Endothelial cell of umbilical vein (primary cell): Measurements from ENCODE around the gene ACAP2. TPM values are rescaled to one million over a fixed set of nuclear protein-coding genes. Genes with fewer than 3 reads are reported as not detected.

ENCODE experiments used
- BruUV-seq: library from RNA; stranded (reverse); fragments of 400-500 nt; replicated peaks from 2 replicates; lab custom pipeline; 2021; lab: Mats Ljungman, UMichigan
- CTCF ChIA-PET: fragments of 300-600, 350-600 bp; sonication (Branson Sonifier 250); formaldehyde crosslinking; loops from one replicate; lab custom pipeline; 2021; ENCODE audit warnings: antibody characterized with exemption, inconsistent platforms; lab: Charles Lee
- POLR2A ChIA-PET: fragments of 300-600, 350-600 bp; sonication (Branson Sonifier 250); formaldehyde crosslinking; loops from one replicate; lab custom pipeline; 2021; ENCODE audit warnings: antibody characterized with exemption, inconsistent platforms; lab: Charles Lee
- DNase-seq: peaks from one replicate; pipeline ENCODE4 v3.0.0-alpha.2; 2011; ENCODE audit warnings: low read depth, low spot score
- FAIRE-seq: peaks from 2 replicates; lab custom pipeline; 2011; peaks lifted over from hg19 to GRCh38; lab: Jason Lieb, UNC
- H2AFZ ChIP-seq: 2 replicates; pipeline ENCODE4 v1.6.0; 2012; ENCODE audit warnings: low read depth, low read length, control low read depth, inconsistent platforms
- H3K27ac ChIP-seq: 2 replicates; pipeline ENCODE4 v1.5.1; 2011; ENCODE audit warnings: low read depth, mild to moderate bottlenecking, control low read depth, low read length, moderate library complexity; ENCODE audit not compliant: insufficient read depth
- H3K27me3 ChIP-seq, 2 experiments: 2 replicates each; pipeline versions ENCODE4 v1.6.0 to v1.6.1; 2011; ENCODE audit warnings: low read length in 2 of 2, mixed read lengths in 1 of 2; ENCODE audit not compliant: control insufficient read depth in 2 of 2, insufficient read depth in 2 of 2
- H3K36me3 ChIP-seq, 2 experiments: 2 replicates in 1 of 2; 3 replicates in 1 of 2; pipeline ENCODE4 v1.5.1; 2011; ENCODE audit warnings: low read length in 2 of 2, mild to moderate bottlenecking in 1 of 2, moderate library complexity in 1 of 2; ENCODE audit not compliant: control insufficient read depth in 2 of 2, insufficient read depth in 2 of 2; ENCODE audit errors: extremely low read depth in 1 of 2
- H3K4me1 ChIP-seq: 3 replicates; pipeline ENCODE4 v1.5.1; 2011; ENCODE audit warnings: mild to moderate bottlenecking, low read length; ENCODE audit not compliant: control insufficient read depth, insufficient read depth; ENCODE audit errors: extremely low read depth
- H3K4me2 ChIP-seq: 2 replicates; pipeline ENCODE4 v1.6.1; 2011; ENCODE audit warnings: low read length, control low read depth, mixed read lengths; ENCODE audit not compliant: insufficient read depth
- H3K4me3 ChIP-seq, 3 experiments: fragments of 200-600 bp in 1 of 3; sonication (generic), shearing (Covaris generic) in 1 of 3; replicated peaks in 1 of 3; 2 replicates each; pipeline ENCODE4 v1.5.1; 2011 to 2016; ENCODE audit warnings: control low read depth in 3 of 3, low read length in 3 of 3, mild to moderate bottlenecking in 2 of 3, inconsistent platforms in 1 of 3, low read depth in 1 of 3, moderate library complexity in 1 of 3; ENCODE audit not compliant: insufficient read depth in 1 of 3
- H3K79me2 ChIP-seq: 2 replicates; pipeline ENCODE4 v1.6.0; 2012; ENCODE audit warnings: low read length, inconsistent platforms; ENCODE audit not compliant: control insufficient read depth, insufficient read depth
- H3K9ac ChIP-seq: replicated peaks from 2 replicates; pipeline ENCODE3; 2011; ENCODE audit warnings: low read length, control low read depth; ENCODE audit not compliant: insufficient read depth; ENCODE audit errors: extremely low read depth
- H3K9me1 ChIP-seq: replicated peaks from 3 replicates; pipeline ENCODE4 v1.6.0; 2011; ENCODE audit warnings: mild to moderate bottlenecking, low read length; ENCODE audit not compliant: control insufficient read depth, insufficient read depth; ENCODE audit errors: extremely low read depth
- H3K9me3 ChIP-seq: replicated peaks from 2 replicates; pipeline ENCODE4 v1.5.1; 2012; ENCODE audit warnings: low read length, inconsistent platforms; ENCODE audit not compliant: control insufficient read depth, insufficient read depth
- H4K20me1 ChIP-seq: replicated peaks from 2 replicates; pipeline ENCODE3; 2011; ENCODE audit warnings: mild to moderate bottlenecking, low read length; ENCODE audit not compliant: control insufficient read depth, insufficient read depth; ENCODE audit errors: extremely low read depth
- CTCF ChIP-seq, 2 donors: IDR thresholded peaks; 1 replicate in 1 of 2; 2 replicates in 1 of 2; pipeline ENCODE4 v1.5.1; 2011; ENCODE audit warnings: low read length in 2 of 2, mild to moderate bottlenecking in 2 of 2, moderate library complexity in 2 of 2, control low read depth in 1 of 2, inconsistent platforms in 1 of 2, low read depth in 1 of 2; ENCODE audit not compliant: insufficient read depth in 1 of 2; ENCODE audit errors: extremely low read depth in 1 of 2
- EZH2 ChIP-seq: IDR thresholded peaks from 2 replicates; pipeline ENCODE4 v1.6.1; 2012; ENCODE audit warnings: borderline replicate concordance, low read depth, mild to moderate bottlenecking, moderate library complexity, low read length, inconsistent platforms; ENCODE audit not compliant: severe bottlenecking
- FOS ChIP-seq: IDR thresholded peaks from 2 replicates; pipeline ENCODE4 v1.6.1; 2011; ENCODE audit warnings: mild to moderate bottlenecking, low read length, moderate library complexity, borderline replicate concordance; ENCODE audit not compliant: insufficient read depth
- GATA2 ChIP-seq: IDR thresholded peaks from 2 replicates; pipeline ENCODE4 v1.7.0; 2011; ENCODE audit warnings: low read depth, mild to moderate bottlenecking, moderate library complexity, mixed read lengths, low read length; ENCODE audit not compliant: insufficient read length, insufficient read depth
- JUN ChIP-seq: IDR thresholded peaks from 2 replicates; pipeline ENCODE4 v1.6.1; 2011; ENCODE audit warnings: borderline replicate concordance, low read depth; ENCODE audit not compliant: insufficient read length, insufficient read depth
- MAX ChIP-seq: IDR thresholded peaks from 2 replicates; pipeline ENCODE4 v1.6.1; 2011; ENCODE audit not compliant: insufficient read depth, insufficient read length
- MYC ChIP-seq: IDR thresholded peaks from one replicate; pipeline ENCODE4 v1.6.1; 2011; ENCODE audit warnings: mild to moderate bottlenecking, low read depth, low read length
- POLR2A ChIP-seq: IDR thresholded peaks from 2 replicates; pipeline ENCODE4 v1.6.1; 2012; ENCODE audit warnings: low read depth, mild to moderate bottlenecking, control low read depth, low read length
- POLR2AphosphoS5 ChIP-seq: IDR thresholded peaks from 2 replicates; pipeline ENCODE4 v1.6.1; 2012; ENCODE audit warnings: low read depth, mild to moderate bottlenecking, control low read depth, low read length, moderate library complexity; ENCODE audit not compliant: insufficient read depth
- dilution Hi-C: fragments of 300-500 bp; cut with MboI; formaldehyde crosslinking; loops from one replicate; pipeline ENCODE4 v1.15.0; 2019; ENCODE audit warnings: low sequenced_read_pairs; ENCODE audit not compliant: extremely low pct_ligation_motif_present
- intact Hi-C: fragments of 100-400 bp; cut with micrococcal nuclease; formaldehyde crosslinking; loops from one replicate; pipeline ENCODE4 v1.10.0; 2022
- polyA plus RNA-seq, 4 experiments: library from polyadenylated mRNA; depleted of rRNA in 3 of 4; stranded (reverse) in 3 of 4; unstranded in 1 of 4; fragments of >200 nt; gene quantifications; 2 replicates each; pipeline versions ENCODE4 v1.2.1 to v1.2.3, GENCODE V29; 2011 to 2012; ENCODE audit warnings: missing spikeins in 1 of 4
- total RNA-seq: library from RNA; stranded (reverse); gene quantifications from 2 replicates; pipeline ENCODE4 v1.2.3, GENCODE V29; 2021

Gene ACAP2
- total and polyA plus RNA-seq, 2 donors (not counting 3 experiments of a cell fraction or from before 2014, with no cell fraction given), result 13.6 to 36.9 TPM

- Histone ChIP-seq H3K27me3 (no peaks in the 10 kb centered on the region), H3K4me2 (no peak overlapping the region), H3K4me1 (peaks cover 12% of the 10 kb centered on the region), H3K9ac (no peak overlapping the region), H4K20me1 (no peaks in the 10 kb centered on the region), H3K27ac (no peak overlapping the region), H3K79me2 (peaks cover 6% of the 10 kb centered on the region), H3K4me3 (no peak overlapping the region), H2AFZ (no peak overlapping the region), H3K36me3 (no peaks in the 10 kb centered on the region), H3K9me3 (no peaks in the 10 kb centered on the region), H3K9me1 (no peaks in the 10 kb centered on the region)
- no TSS peak for BruUV-seq
- no peak for DNase-seq
- intact Hi-C loops (no loop called here), dilution Hi-C loops (no loop called here)
- TF ChIP-seq JUN, result no peak
- no peak for TF ChIP-seq GATA2
- no peak for TF ChIP-seq POLR2A
- TF ChIP-seq FOS, result no peak
- TF ChIP-seq CTCF (IDR thresholded peaks at IDR 0.05; ENCODE audit: extremely low read depth in 1 of 2, insufficient read depth in 1 of 2, low read depth in 1 of 2, low read length in 2 of 2), result no peak
- no peak for TF ChIP-seq POLR2AphosphoS5
- no peak for TF ChIP-seq MYC
- no peak for TF ChIP-seq EZH2
- no peak for TF ChIP-seq MAX
- ChIA-PET CTCF (interaction anchor here (0.9 kb wide), 1 partner anchor 117 kb away, joined by 3 read pairs; the partner anchor contains the start of gene XXYLT1), POLR2A (no interaction called here)
- FAIRE-seq, result no peak
Measured at GRCh38 chr3:195388380-195388779, 54.4 kb downstream of the ACAP2 start.
